HFFc6 (cell line): Measurements from ENCODE around the gene FAM174B. TPM values are rescaled to one million over a fixed set of nuclear protein-coding genes. Genes with fewer than 3 reads are reported as not detected.

ENCODE experiments used
- DNase-seq: peaks from one replicate; pipeline ENCODE4 v3.0.0-alpha.2; 2018
- H3K27ac Mint-ChIP-seq: 2 replicates; pipeline ENCODE4 v1.8.0; 2020; ENCODE audit warnings: mild to moderate bottlenecking, mixed read lengths
- H3K27me3 Mint-ChIP-seq: 2 replicates; pipeline ENCODE4 v1.8.0; 2021; ENCODE audit warnings: mild to moderate bottlenecking, moderate library complexity, mixed read lengths; ENCODE audit not compliant: insufficient read depth
- H3K36me3 Mint-ChIP-seq: 2 replicates; pipeline ENCODE4 v1.8.0; 2021; ENCODE audit warnings: low read depth, mixed read lengths
- H3K4me1 Mint-ChIP-seq: 2 replicates; pipeline ENCODE4 v1.8.0; 2020; ENCODE audit warnings: low read depth, mixed read lengths
- H3K4me3 Mint-ChIP-seq: 2 replicates; pipeline ENCODE4 v1.8.0; 2020; ENCODE audit warnings: mild to moderate bottlenecking, moderate library complexity, mixed read lengths
- H3K9me3 Mint-ChIP-seq: 2 replicates; pipeline ENCODE4 v1.8.0; 2020; ENCODE audit warnings: mild to moderate bottlenecking, mixed read lengths
- CTCF ChIP-seq: fragments of 200-600 bp; sonication (generic); IDR thresholded peaks from 2 replicates; pipeline ENCODE4 v1.5.0; 2021; ENCODE audit warnings: antibody characterized with exemption, mild to moderate bottlenecking
- total RNA-seq, 6 experiments: library from RNA; stranded (reverse); fragmentation: NEBNext Ultra II Directional; extraction: Animal tissue kit (Norgen Biotek cat#: 25700); gene quantifications; 2 replicates in 1 of 6; 3 replicates in 5 of 6; pipeline ENCODE4 v1.2.3, GENCODE V29; 2021

FAM174B gene
- total RNA-seq, 6 experiments from 2014 or later: 1.2 to 7.0 (median 2.3) TPM

- no peak for DNase-seq
- Mint-ChIP-seq H3K9me3 (no peaks in the 10 kb centered on the region), H3K27ac (no peak overlapping the region), H3K4me3 (no peak overlapping the region), H3K4me1 (peaks cover 8% of the 10 kb centered on the region), H3K27me3 (peaks cover 7% of the 10 kb centered on the region), H3K36me3 (no peaks in the 10 kb centered on the region)
- no peak for TF ChIP-seq CTCF
Observed at GRCh38 chr15:92676561-92676960, 21.0 kb upstream of the FAM174B start.

DNA sequence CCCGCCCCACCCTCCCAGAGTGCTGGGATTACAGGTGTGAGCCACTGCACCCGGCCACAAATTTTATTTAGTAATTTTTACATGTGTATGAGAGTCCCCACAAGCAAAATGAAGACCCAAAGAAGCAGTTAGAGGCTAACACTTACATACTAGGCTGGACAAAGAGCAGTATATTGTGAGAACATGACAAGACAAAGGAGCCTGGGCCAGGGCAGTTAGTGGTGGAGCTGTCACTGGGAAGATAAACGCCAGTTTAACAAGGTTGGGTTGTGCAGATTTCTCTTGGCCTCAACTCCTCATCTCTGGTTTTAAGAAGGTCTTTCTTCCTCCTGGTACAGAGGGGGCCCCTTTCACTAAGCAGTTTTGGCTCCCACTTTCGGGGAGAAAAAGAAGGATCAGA, 19.9 kb upstream of the FAM174B start:
- Mint-ChIP-seq H3K9me3 (no peaks in the 10 kb centered on the region), H3K27me3 (peaks cover 9% of the 10 kb centered on the region), H3K27ac (no peak overlapping the region), H3K36me3 (no peaks in the 10 kb centered on the region), H3K4me3 (no peak overlapping the region), H3K4me1 (no peaks in the 10 kb centered on the region)
- no peak for DNase-seq
- TF ChIP-seq CTCF: no peak

DNA sequence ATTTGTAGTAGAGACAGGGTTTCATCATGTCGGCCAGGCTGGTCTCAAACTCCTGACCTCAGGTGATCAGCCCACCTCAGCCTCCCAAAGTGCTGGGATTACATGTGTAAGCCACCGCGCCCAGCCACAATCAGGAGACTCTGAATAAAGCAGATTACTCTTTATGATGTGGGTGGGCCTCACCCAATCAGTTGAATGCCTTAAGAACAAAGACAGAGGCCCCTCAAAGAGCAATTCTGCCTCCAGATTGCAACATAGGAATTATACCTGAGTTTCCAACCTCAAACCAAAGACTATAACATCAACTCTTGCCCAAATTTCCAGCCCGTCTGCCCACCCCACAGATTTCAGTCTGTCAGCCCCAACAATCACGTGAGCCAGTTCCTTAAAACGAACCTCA, 18.8 kb upstream of the FAM174B start:
- DNase-seq: no peak
- Mint-ChIP-seq H3K27me3 (peaks cover 9% of the 10 kb centered on the region), H3K4me1 (no peaks in the 10 kb centered on the region), H3K9me3 (no peaks in the 10 kb centered on the region), H3K36me3 (no peaks in the 10 kb centered on the region), H3K4me3 (no peak overlapping the region), H3K27ac (no peak overlapping the region)
- TF ChIP-seq CTCF: no peak

- Mint-ChIP-seq H3K36me3 (no peaks in the 10 kb centered on the region), H3K27ac (no peak overlapping the region), H3K27me3 (peaks cover 5% of the 10 kb centered on the region), H3K4me3 (no peak overlapping the region), H3K4me1 (no peaks in the 10 kb centered on the region), H3K9me3 (no peaks in the 10 kb centered on the region; the same call in 1 of the 2 replicates)
- TF ChIP-seq CTCF: no peak
- no peak for DNase-seq
Observed at GRCh38 chr15:92672102-92672501, 16.5 kb upstream of the FAM174B start.

DNA sequence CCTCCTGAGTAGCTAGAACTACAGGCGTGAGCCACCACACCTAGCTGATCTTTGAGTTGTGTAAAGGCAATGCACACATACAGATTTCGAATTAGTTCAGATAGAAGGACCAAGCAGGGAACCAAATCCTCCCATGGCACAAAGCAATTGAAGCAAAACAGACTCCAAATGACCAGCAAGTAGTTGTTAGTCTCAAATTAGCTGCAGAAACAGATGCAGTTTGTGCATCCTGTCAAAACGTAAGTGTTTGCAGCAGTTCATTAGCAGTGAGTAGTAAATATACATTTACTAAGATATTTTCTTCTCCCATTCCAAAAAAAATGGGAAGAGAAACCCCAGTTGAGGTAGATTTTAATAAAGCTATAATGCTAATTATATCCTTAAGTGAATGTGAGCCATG, 15.8 kb upstream of the FAM174B start:
- H3K9me3 Mint-ChIP-seq: no peaks in the 10 kb centered on the region; the same call in 1 of the 2 replicates
- DNase-seq: no peak
- no peaks in the 10 kb centered on the region for H3K36me3 Mint-ChIP-seq
- peaks cover 5% of the 10 kb centered on the region for H3K27me3 Mint-ChIP-seq
- TF ChIP-seq CTCF: no peak
- no peak overlapping the region for H3K4me3 Mint-ChIP-seq
- no peak overlapping the region for H3K27ac Mint-ChIP-seq
- H3K4me1 Mint-ChIP-seq: peaks cover 6% of the 10 kb centered on the region; the same call in 1 of the 2 replicates

DNA sequence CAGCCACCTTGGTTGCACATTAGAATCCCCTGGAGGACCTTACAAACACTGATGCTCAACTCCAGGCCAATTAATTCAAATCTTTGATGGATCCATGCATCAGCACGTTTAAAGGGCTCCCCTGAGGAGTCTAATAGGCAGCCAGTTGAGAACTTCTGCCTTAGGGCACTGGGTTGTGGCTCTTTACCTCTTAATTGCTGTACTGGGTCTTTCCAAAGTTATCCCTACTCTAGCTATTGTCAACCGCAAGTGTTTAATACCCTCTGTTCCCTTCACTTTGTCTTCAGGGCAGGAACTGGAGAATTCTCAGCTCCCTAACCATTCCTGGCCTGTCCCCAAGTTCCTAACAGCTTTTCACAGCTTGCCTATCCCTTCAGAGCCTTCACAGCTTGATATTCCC, 15.0 kb upstream of the FAM174B start:
- peaks cover 6% of the 10 kb centered on the region for H3K4me1 Mint-ChIP-seq
- H3K27me3 Mint-ChIP-seq: peaks cover 7% of the 10 kb centered on the region
- H3K9me3 Mint-ChIP-seq: no peaks in the 10 kb centered on the region; the same call in 1 of the 2 replicates
- H3K27ac Mint-ChIP-seq: no peak overlapping the region
- H3K36me3 Mint-ChIP-seq: no peaks in the 10 kb centered on the region
- no peak for TF ChIP-seq CTCF
- H3K4me3 Mint-ChIP-seq: no peak overlapping the region
- DNase-seq: no peak
